Activated T-cell treated with anti-CD3 and anti-CD28 coated beads, Interleukin-2, amount 50 U/mL, for 48 hours (primary cell): ENCODE data around the gene KCNQ2.

Experiments
- DNase-seq, 2 experiments: peaks; one replicate each; pipeline ENCODE4 v3.0.0-alpha.2; 2020

The KCNQ2 gene

DNA sequence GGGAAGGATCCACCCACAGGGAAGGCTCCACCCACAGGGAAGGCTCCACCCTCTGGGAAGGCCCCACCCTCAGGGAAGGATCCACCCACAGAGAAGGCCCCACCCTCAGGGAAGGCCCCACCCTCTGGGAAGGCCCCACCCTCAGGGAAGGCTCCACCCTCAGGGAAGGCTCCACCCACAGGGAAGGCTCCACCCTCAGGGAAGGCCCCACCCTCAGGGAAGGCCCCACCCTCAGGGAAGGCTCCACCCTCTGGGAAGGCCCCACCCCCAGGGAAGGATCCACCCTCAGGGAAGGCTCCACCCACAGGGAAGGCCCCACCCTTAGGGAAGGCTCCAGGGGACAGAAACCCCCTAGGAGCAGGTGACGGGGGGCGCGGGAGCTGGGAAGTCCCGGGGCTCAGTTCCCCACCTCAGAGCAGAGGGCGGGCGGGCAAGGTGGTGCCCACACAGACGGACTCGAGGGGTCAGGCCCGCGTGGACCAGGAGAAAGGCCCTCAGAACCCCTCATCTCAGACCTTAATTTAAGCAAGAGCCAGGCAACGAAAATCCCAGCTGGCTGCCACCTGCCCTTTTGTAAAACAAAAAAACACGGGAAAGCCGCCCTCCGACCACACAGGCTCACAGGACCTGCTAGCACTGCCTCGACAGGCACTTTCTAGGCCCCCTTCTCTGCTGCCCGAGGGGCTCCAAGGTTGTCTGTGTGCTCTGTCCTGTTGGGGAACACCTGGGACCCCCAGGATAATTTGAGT lies 39.7 kb downstream of the KCNQ2 start:
- no peak for DNase-seq

DNA sequence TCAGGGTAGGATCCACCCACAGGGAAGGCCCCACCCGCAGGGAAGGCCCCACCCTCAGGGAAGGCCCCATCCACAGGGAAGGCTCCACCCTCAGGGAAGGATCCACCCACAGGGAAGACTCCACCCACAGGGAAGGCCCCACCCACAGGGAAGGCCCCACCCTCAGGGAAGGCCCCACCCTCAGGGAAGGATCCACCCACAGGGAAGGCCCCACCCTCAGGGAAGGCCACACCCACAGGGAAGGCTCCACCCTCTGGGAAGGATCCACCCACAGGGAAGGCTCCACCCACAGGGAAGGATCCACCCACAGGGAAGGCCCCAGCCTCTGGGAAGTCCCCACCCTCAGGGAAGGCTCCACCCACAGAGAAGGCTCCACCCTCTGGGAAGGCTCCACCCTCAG lies 40.5 kb downstream of the KCNQ2 start:
- no peak for DNase-seq

GRCh38 chr20:63430891-63431290 lies 41.6 kb downstream of the KCNQ2 start:
- no peak for DNase-seq

DNA sequence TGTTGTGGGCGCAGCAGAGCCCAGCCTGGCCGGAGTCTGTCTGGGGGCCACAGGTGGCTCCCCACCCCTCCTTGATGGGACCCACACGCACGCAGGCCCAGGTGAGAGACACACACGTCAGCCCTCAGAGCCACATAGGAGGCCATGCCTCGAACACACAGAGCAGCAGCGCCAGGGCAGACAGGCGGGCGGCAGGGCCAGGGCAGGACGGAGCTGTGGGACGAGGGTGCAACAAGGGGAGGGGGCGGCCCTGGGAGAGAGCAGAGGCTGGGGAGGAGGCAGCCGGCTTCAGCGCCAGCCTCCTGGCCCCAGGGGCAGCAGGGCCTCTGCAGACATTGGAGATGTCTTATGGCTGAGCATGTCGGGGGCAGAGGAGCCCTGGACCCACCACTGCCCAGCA lies 42.5 kb downstream of the KCNQ2 start:
- no peak for DNase-seq

GRCh38 chr20:63428906-63429575 lies 43.4 kb downstream of the KCNQ2 start:
- no peak for DNase-seq

GRCh38 chr20:63427724-63428330 lies 44.6 kb downstream of the KCNQ2 start:
- no peak for DNase-seq

- DNase-seq: no peak
Measured at GRCh38 chr20:63427206-63427605, 45.2 kb downstream of the KCNQ2 start.

DNA sequence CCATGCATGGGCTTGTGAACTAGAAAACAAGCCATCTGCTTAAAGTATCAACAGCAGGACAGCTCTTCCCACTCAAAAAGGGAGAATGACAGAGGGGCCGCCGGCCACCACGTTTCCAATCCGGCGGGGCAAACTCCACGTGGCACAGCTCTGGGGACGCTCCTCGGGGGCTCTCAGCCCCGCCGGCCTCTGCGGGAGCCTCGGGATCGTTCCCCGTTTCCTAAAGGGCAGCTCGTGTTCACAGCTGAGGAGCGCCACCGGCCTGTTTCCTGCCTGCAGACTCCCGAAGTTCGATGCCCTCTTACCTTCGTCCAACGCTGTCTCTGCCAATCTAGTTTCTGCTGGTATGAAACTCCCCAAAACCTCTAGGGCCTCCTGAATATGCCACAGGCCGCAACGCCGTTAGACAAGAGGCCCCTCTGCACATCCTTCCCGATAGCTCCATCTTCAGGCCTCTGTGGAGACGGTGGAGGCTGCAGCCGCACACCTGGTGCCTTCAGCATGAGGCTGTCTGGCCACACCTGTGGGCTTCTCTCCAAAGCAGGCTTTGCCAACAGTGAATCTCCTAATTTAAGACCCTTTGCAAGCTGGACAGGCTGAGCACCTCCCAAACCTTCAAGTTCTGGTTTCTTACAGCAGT lies 46.5 kb downstream of the KCNQ2 start:
- no peak for DNase-seq

DNA sequence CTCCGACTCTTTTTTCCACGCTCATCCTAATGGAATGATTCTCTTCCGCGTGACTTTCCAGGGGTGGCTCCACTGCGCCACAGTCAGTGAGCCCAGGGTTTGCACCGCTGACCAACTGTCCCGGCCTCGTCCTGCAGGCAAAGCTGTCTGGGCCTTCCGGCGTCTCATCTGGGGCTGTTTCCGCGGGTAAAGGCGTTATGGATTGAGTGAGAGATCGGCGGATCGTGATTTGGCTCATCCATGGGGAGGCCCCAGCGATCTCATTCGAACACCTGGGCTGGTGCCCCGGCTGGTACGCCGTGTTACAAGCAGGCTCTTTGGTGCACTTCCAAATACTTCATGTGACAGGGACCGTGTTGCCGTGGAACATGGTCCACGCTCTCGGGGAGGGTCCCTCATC lies 47.8 kb downstream of the KCNQ2 start:
- DNase-seq: no peak

DNA sequence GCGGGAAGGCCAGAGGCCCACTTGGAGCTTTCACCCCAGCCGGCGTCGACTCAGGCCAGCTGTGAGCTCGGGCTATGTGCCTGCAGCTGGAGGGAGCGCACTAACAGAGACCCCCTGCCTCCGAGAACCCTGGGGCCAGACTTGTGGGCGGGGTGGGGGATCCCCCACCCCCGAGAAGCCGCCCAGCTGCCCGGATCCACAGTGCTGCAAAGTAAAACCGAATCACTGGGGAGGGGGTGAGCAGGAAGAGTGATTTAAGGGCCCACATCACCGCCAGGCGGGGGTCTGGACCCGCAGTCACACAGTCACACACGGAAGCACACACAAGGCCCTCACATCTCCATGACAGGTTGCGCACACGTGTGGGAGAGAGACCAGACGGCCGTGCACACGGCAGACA lies 48.7 kb downstream of the KCNQ2 start:
- DNase-seq: no peak

- no peak for DNase-seq
Measured at GRCh38 chr20:63422653-63423052, 49.8 kb downstream of the KCNQ2 start.

DNA sequence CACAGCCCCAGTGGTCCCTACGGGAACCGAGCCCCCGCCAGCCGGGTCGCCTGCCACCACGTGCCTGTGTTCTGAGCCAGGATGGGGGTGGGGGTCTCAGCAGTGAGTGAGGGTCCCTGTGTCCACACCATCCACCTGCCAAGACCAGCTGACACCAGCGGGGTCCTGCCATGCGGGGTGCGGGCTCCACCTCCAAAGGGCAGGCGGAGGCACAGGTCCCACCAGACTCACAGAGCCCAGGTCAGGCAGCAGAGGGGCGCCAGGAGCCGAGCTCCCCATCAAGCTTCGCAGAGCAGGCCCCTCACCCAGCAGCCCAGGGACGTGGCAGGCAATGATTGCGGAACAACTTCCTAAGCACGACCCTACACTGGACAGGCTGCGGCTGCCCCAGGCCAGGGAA lies 50.5 kb downstream of the KCNQ2 start:
- DNase-seq: no peak

GRCh38 chr20:63421094-63421692 lies 51.3 kb downstream of the KCNQ2 start:
- DNase-seq: no peak

DNA sequence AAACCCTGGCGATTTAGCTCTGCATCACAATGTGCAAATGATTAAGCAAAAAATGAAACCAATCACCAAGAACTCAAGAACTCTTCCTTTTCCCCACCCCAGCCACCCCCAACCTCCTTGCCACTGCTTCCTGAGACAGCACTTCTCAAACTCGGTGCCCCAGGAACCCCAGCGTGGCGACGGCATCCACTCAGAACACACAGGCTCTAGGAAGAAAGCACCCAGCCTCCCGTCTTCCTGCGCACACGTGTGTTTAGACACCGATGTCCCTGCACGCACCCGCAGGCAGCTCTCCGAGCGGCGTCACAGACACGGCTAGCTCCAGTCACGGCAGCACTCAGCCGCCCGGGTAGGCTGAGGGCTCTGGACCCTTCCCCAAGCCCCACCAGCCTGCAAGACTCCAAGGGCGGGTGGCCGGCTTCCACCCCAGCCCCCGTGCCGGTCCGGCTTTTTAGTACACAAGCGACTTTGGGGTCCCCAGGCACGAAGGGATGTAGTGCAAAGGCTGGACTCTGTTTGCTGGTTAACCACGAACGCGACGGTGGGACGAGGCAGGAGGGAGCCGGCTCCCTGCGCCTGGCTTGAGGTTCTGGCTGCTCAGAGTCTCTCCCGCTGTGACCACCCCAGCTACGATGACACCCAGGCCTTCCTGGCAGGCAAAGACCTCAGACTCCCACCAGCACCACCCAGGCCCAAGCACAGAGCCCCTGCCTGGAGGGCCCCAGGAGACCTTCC lies 51.9 kb downstream of the KCNQ2 start:
- DNase-seq: no peak

DNA sequence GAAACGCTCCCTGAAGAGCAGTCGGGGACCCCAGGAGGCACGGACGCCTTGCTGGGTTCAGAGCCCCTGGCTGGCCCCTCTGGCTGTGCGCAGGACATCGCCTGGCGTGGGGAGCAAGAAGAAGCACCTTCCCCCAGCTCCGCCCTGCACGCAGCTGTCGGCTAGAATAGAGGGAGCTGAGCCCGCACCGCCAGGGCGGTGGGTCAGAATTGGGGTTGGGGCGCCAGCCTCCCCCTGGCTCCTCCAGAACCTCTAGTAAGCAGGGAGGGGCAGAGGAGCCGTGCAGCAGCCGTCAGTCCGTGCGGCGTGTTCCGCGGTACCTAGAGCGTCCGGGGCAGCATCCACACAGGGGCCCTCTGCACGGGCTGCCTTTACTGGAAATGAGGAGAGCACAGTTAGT lies 53.2 kb downstream of the KCNQ2 start:
- no peak for DNase-seq

DNA sequence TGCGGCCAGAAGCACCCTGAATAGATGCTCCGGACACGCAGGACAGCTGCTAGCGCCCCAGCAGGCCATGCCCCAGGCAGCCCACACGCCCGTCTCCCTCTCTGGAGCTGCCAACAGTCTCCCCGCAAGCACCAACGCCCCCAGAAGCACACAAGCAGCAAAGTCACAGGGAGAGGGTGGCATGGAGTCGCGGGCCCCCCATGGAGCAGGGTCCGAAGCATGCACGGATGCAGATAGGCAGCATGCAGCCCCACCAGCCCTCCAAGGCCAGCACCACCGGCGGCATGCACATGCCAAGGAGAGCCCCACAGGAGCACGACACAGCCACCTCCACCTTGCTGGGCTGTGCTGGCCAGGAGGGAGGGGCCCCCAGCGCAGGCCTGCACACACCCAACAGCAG lies 53.8 kb downstream of the KCNQ2 start:
- DNase-seq: no peak

DNA sequence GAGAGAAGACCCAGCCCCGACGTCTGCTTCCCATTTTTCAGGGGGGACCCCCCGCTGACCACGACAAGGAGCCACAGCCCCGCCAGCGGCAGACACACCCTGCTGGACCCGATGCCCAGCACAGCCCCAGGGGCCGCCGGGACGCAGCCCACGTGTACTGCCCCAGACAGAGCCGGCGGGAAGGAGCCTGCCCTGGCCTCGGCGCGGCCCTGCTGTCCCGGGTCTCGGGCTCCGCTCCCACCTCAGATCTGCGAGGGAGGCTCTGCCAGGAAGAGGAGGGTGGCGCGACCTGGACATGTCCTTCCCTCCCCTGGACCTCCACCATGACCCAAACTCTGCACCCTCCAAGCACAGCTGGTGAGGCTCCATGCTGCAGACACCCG lies 54.7 kb downstream of the KCNQ2 start:
- no peak for DNase-seq

- DNase-seq: no peak
Measured at GRCh38 chr20:63417097-63417737, 55.2 kb downstream of the KCNQ2 start.

DNA sequence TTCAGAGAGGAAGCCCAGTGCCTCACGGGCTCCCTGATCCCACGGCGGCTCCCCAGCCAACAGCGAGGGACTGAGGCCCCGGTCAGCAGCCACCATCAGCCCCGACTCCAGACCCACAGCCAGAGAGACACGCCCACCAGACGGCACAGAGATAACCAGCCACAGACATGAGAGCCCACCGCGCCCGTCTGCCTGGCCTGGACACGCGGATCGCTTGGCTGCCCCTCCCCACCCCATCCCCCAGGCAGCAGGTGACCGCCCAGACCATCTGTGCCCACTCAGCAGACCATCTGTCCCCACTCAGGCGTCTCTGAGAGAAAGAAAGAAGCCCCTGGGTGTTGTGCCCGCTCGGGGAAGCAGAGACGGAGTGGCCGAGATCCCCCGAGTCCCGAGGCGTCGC lies 55.8 kb downstream of the KCNQ2 start:
- DNase-seq: no peak

GRCh38 chr20:63415647-63416391 lies 56.6 kb downstream of the KCNQ2 start:
- no peak for DNase-seq

DNA sequence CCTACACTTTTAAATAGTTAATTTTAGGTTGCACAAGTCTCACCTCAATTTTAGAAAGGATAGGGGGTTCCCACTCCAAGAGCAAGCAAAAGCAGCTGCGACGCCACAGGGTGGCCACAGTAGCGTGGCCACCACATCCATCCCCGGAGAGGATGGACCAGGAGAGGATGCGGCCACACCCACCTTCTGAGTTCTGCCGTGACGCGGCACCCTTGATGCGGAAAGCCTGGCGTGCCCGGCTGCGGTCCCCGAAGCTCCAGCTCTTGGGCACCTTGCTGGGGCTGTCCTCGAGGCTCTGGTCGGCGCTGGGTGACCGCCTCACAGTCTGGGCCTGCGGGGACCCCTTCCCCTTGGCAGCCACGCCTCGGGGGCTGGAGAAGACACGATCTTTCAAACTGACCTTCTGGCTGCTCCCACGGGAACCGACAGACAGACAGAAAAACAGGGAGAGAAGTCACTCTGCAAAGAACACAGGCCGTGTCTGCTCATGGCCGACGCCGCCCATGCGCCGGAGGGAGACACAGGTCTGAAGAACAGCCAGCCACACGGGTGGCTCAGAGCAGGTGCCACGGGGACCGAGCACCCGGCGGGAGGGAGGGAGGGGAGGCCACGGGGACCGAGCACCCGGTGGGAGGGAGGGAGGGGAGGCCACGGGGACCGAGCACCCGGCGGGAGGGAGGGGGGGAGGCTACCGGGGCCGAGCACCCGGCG lies 57.6 kb downstream of the KCNQ2 start:
- DNase-seq: no peak
